Tibial nerve (tissue), 4 donors: ENCODE data around the gene SEC63. TPM values are rescaled to one million over a fixed set of nuclear protein-coding genes. Genes with fewer than 3 reads are reported as not detected.

Source experiments
- DNase-seq, 2 donors: peaks; one replicate each; pipeline ENCODE4 v3.0.0-alpha.2; 2019; ENCODE audit warnings: low spot score in 2 of 2
- H3K27ac ChIP-seq, 4 donors: fragments of 200-600 bp; sonication (generic) in 3 of 4; one replicate each; pipeline ENCODE4 v1.5.1; 2017 to 2019; ENCODE audit warnings: mild to moderate bottlenecking in 1 of 4
- H3K27me3 ChIP-seq, 2 donors: fragments of 200-600 bp; sonication (generic) in 1 of 2; one replicate each; pipeline versions ENCODE4 v1.5.1 to v1.6.0; 2017 to 2019
- H3K36me3 ChIP-seq, 3 donors: fragments of 200-600 bp; sonication (generic); one replicate each; pipeline ENCODE4 v1.5.1; 2018 to 2019
- H3K4me1 ChIP-seq, 4 donors: fragments of 200-600 bp; sonication (generic) in 3 of 4; one replicate each; pipeline ENCODE4 v1.5.1; 2017 to 2019
- H3K4me3 ChIP-seq, 4 donors: fragments of 200-600 bp; sonication (generic) in 3 of 4; one replicate each; pipeline ENCODE4 v1.5.1; 2017 to 2019; ENCODE audit warnings: mild to moderate bottlenecking in 1 of 4, moderate library complexity in 1 of 4
- H3K9me3 ChIP-seq, 4 donors: fragments of 200-600 bp; sonication (generic) in 3 of 4; one replicate each; pipeline ENCODE4 v1.5.1; 2017 to 2019
- CTCF ChIP-seq, 5 experiments: fragments of 200-600 bp in 3 of 5; fragments of 450-650 bp in 2 of 5; sonication (generic) in 3 of 5; IDR thresholded peaks; one replicate each; pipeline ENCODE4 v1.5.1; 2016 to 2019; ENCODE audit warnings: antibody characterized with exemption in 5 of 5, mild to moderate bottlenecking in 3 of 5, moderate library complexity in 2 of 5
- EP300 ChIP-seq, 2 donors: sonication (generic); formaldehyde crosslinking; IDR thresholded peaks; one replicate each; pipeline ENCODE4 v1.6.1; 2017; ENCODE audit warnings: antibody characterized with exemption in 2 of 2, mild to moderate bottlenecking in 1 of 2
- POLR2A ChIP-seq, 2 donors: fragments of 450-650 bp; IDR thresholded peaks; one replicate each; pipeline ENCODE4 v1.6.1; 2017; ENCODE audit warnings: antibody characterized with exemption in 2 of 2, mild to moderate bottlenecking in 2 of 2, moderate library complexity in 2 of 2
- WGBS, 2 donors: methylation state at CpG; one replicate each; pipeline ENCODE4 v1.1.5; 2018; 5-methylcytosine and 5-hydroxymethylcytosine counted together
- total RNA-seq, 4 donors: library from RNA; depleted of rRNA; stranded (reverse); fragments of >200 nt; gene quantifications; one replicate each; pipeline ENCODE4 v1.1.0, GENCODE V29; 2016

SEC63 gene
- total RNA-seq, 4 donors from 2014 or later = 32.6 to 84.0 (median 44.5) TPM

- no peaks in the 10 kb centered on the region for H3K36me3 ChIP-seq
- no peak for DNase-seq
- H3K27me3 ChIP-seq = no peaks in the 10 kb centered on the region
- no peak overlapping the region for H3K4me3 ChIP-seq
- H3K9me3 ChIP-seq = no peaks in the 10 kb centered on the region
- TF ChIP-seq CTCF (IDR thresholded peaks at IDR 0.05) (no peak), EP300 (IDR thresholded peaks at IDR 0.05) (no peak), POLR2A (IDR thresholded peaks at IDR 0.05) (no peak)
- no peak overlapping the region for H3K27ac ChIP-seq
- 58 to 73% methylated on average over 6 of the region's 6 CpGs for WGBS, 2 donors
- H3K4me1 ChIP-seq = no peaks in the 10 kb centered on the region
Observed at GRCh38 chr6:107989166-107990094, 31.4 kb upstream of the SEC63 start.

- TF ChIP-seq CTCF (IDR thresholded peaks at IDR 0.05) = no peak
- no peak for TF ChIP-seq POLR2A (IDR thresholded peaks at IDR 0.05)
- TF ChIP-seq EP300 (IDR thresholded peaks at IDR 0.05) = no peak
- H3K36me3 ChIP-seq = no peaks in the 10 kb centered on the region
- no peak overlapping the region for H3K4me3 ChIP-seq
- H3K9me3 ChIP-seq = no peaks in the 10 kb centered on the region
- whole genome bisulfite sequencing, 2 donors = 76 to 86% methylated on average over 3 of the region's 3 CpGs
- DNase-seq = no peak
- H3K27ac ChIP-seq = no peak overlapping the region
- no peaks in the 10 kb centered on the region for H3K4me1 ChIP-seq
- H3K27me3 ChIP-seq = no peaks in the 10 kb centered on the region
Observed at GRCh38 chr6:107988570-107988969, 30.6 kb upstream of the SEC63 start.

GRCh38 chr6:107987805-107988204, 29.8 kb upstream of the SEC63 start:
- no peak overlapping the region for H3K27ac ChIP-seq
- TF ChIP-seq CTCF (IDR thresholded peaks at IDR 0.05) = no peak
- TF ChIP-seq EP300 (IDR thresholded peaks at IDR 0.05) = no peak
- TF ChIP-seq POLR2A (IDR thresholded peaks at IDR 0.05) = no peak
- no peak overlapping the region for H3K4me3 ChIP-seq
- H3K9me3 ChIP-seq = no peaks in the 10 kb centered on the region
- no peaks in the 10 kb centered on the region for H3K4me1 ChIP-seq
- no peaks in the 10 kb centered on the region for H3K36me3 ChIP-seq
- DNase-seq = no peak
- H3K27me3 ChIP-seq = no peaks in the 10 kb centered on the region
- WGBS, 2 donors = 88 to 93% methylated on average over 3 of the region's 3 CpGs

GRCh38 chr6:107985701-107986100, 27.7 kb upstream of the SEC63 start:
- H3K27ac ChIP-seq = no peak overlapping the region
- TF ChIP-seq POLR2A (IDR thresholded peaks at IDR 0.05) (no peak), CTCF (IDR thresholded peaks at IDR 0.05) (no peak), EP300 (IDR thresholded peaks at IDR 0.05) (no peak)
- H3K9me3 ChIP-seq = no peaks in the 10 kb centered on the region
- no peak for DNase-seq
- WGBS, 2 donors = 81 to 82% methylated on average over 14 of the region's 14 CpGs
- H3K36me3 ChIP-seq = no peaks in the 10 kb centered on the region
- H3K27me3 ChIP-seq = no peaks in the 10 kb centered on the region
- no peak overlapping the region for H3K4me3 ChIP-seq
- H3K4me1 ChIP-seq = no peaks in the 10 kb centered on the region

GRCh38 chr6:107983811-107984210, 25.8 kb upstream of the SEC63 start:
- WGBS, 2 donors = 86 to 90% methylated on average over 4 of the region's 4 CpGs
- TF ChIP-seq POLR2A (IDR thresholded peaks at IDR 0.05) (no peak), CTCF (IDR thresholded peaks at IDR 0.05) (no peak), EP300 (IDR thresholded peaks at IDR 0.05) (no peak)

More at GRCh38 chr6:107983811-107984210, 25.8 kb upstream of the SEC63 start:
- no peak for DNase-seq
- Histone ChIP-seq H3K9me3 (no peaks in the 10 kb centered on the region), H3K36me3 (no peaks in the 10 kb centered on the region), H3K4me3 (no peak overlapping the region), H3K4me1 (no peaks in the 10 kb centered on the region), H3K27ac (no peak overlapping the region), H3K27me3 (no peaks in the 10 kb centered on the region)
